Activated CD4-positive, alpha-beta T cell treated with anti-CD3 and anti-CD28 coated beads for 36 hours (primary cell): ENCODE data around the gene PGA5. TPM values are rescaled to one million over a fixed set of nuclear protein-coding genes. Genes with fewer than 3 reads are reported as not detected.
"Not testable (repeated sequence)": the region's sequence is repeated elsewhere in the genome, so short reads cannot be mapped to it uniquely, and the experiment has no call there.

Experiments used
- ATAC-seq: fragments of 200-7000 bp; cut with Tn5 transposase; one replicate; pipeline ENCODE4 v1.10.0; 2021; ENCODE audit warnings: mild to moderate bottlenecking, moderate library complexity
- CTCF ChIA-PET: fragments of 350-600 bp; sonication (Branson Sonifier 250); formaldehyde crosslinking; loops from one replicate; lab custom pipeline; 2021; ENCODE audit warnings: antibody characterized with exemption; lab: Charles Lee
- POLR2A ChIA-PET: fragments of 350-600 bp; sonication (Branson Sonifier 250); formaldehyde crosslinking; loops from one replicate; lab custom pipeline; 2021; ENCODE audit warnings: antibody characterized with exemption, inconsistent platforms; lab: Charles Lee
- DNase-seq: peaks from one replicate; pipeline ENCODE4 v3.0.0-alpha.2; 2020
- H3K27ac Mint-ChIP-seq: one replicate; pipeline ENCODE4 v1.8.0; 2021; ENCODE audit warnings: mixed read lengths
- H3K27me3 Mint-ChIP-seq: one replicate; pipeline ENCODE4 v1.8.0; 2021; ENCODE audit warnings: mixed read lengths
- H3K36me3 Mint-ChIP-seq: one replicate; pipeline ENCODE4 v1.8.0; 2021; ENCODE audit warnings: low read depth, mixed read lengths
- H3K4me1 Mint-ChIP-seq: one replicate; pipeline ENCODE4 v1.8.0; 2021; ENCODE audit warnings: mixed read lengths
- H3K4me3 Mint-ChIP-seq: one replicate; pipeline ENCODE4 v1.8.0; 2021; ENCODE audit warnings: mild to moderate bottlenecking, moderate library complexity, mixed read lengths
- H3K9me3 Mint-ChIP-seq: one replicate; pipeline ENCODE4 v1.8.0; 2021; ENCODE audit warnings: low read depth, mixed read lengths
- intact Hi-C, 2 experiments: fragments of 100-400 bp; cut with DNase I in 1 of 2; cut with micrococcal nuclease in 1 of 2; formaldehyde crosslinking; loops; one replicate each; pipeline versions ENCODE4 v1.14.2 to v1.15.1; 2022 to 2024; cut with DNase I, micrococcal nuclease
- total RNA-seq, 2 experiments: library from RNA; stranded (reverse); gene quantifications; one replicate each; pipeline ENCODE4 v1.2.3, GENCODE V29; 2021

PGA5 gene
- total RNA-seq, 2 experiments from 2014 or later, result not detected

DNA sequence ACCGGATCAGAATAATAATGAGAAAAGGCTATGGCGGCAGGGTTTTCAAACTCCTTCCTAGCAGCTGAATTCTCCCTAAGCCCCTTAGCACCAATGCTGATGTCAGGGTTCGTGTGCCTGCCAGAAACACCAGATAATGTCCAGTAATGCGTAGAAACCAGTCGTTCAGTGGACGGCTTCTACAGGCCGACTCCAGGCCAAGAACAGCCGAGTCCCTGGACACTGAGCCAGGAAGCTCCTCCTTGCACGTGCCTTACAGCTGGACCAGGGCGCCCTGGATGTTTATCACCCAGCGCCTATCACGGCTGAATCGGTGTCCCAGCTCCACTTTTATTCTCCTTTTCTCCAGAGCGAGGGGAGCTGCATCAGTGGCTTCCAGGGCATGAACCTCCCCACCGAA lies 9.9 kb upstream of the PGA5 start:
- H3K27me3 Mint-ChIP-seq, DNase-seq, H3K4me3 Mint-ChIP-seq, H3K36me3 Mint-ChIP-seq, H3K4me1 Mint-ChIP-seq, H3K9me3 Mint-ChIP-seq, ATAC-seq, H3K27ac Mint-ChIP-seq, POLR2A ChIA-PET, intact Hi-C loops, CTCF ChIA-PET: not testable (repeated sequence)

- H3K9me3 Mint-ChIP-seq, H3K4me1 Mint-ChIP-seq, H3K4me3 Mint-ChIP-seq, H3K27me3 Mint-ChIP-seq, POLR2A ChIA-PET, ATAC-seq, intact Hi-C loops, H3K27ac Mint-ChIP-seq, DNase-seq, CTCF ChIA-PET, H3K36me3 Mint-ChIP-seq: not testable (repeated sequence)
Observed at GRCh38 chr11:61231585-61231984, 9.4 kb upstream of the PGA5 start.

DNA sequence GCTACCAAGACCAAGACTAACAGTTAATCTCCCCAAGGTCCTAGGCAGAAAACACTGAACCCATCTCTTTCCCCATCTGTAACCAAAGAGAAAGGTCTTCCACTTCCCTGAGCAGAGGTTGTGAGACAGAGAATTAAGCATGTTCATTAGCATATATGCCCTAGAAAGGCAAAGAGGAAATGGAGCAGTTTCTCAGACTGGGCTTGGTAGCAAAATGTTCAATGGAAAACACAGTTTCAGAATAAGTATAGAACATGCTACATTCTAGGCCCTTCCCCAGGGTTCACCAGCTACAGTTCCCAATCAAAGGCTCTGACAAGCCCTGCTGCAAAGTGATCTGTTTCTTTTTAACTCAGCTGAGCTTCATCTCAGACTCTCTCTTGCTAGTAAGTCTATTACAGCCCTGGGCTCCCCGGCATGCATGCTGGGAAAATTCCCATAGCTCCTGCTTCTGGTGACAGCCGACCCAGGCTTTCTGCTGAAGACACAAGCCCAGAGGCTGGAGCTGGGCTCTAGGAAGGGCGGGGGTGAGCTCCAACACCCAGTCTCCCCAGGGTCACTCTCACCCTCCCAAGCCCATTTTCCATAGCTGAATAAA lies 8.3 kb upstream of the PGA5 start:
- POLR2A ChIA-PET, result not testable (repeated sequence)

GRCh38 chr11:61237130-61237529 lies 3.8 kb upstream of the PGA5 start:
- H3K36me3 Mint-ChIP-seq, POLR2A ChIA-PET, H3K4me3 Mint-ChIP-seq, CTCF ChIA-PET, H3K27ac Mint-ChIP-seq, H3K27me3 Mint-ChIP-seq, H3K9me3 Mint-ChIP-seq, H3K4me1 Mint-ChIP-seq, DNase-seq, intact Hi-C loops: not testable (repeated sequence)
- peak; percentile 49 for ATAC-seq

More for the DNA sequence above, 8.3 kb upstream of the PGA5 start:
- H3K4me3 Mint-ChIP-seq, CTCF ChIA-PET, H3K4me1 Mint-ChIP-seq, intact Hi-C loops, H3K36me3 Mint-ChIP-seq, H3K9me3 Mint-ChIP-seq, H3K27me3 Mint-ChIP-seq, H3K27ac Mint-ChIP-seq, DNase-seq: not testable (repeated sequence)
- ATAC-seq, result peak; percentile 34

- CTCF ChIA-PET, ATAC-seq, H3K36me3 Mint-ChIP-seq, DNase-seq, intact Hi-C loops, H3K27me3 Mint-ChIP-seq, H3K27ac Mint-ChIP-seq, H3K4me1 Mint-ChIP-seq, H3K4me3 Mint-ChIP-seq, H3K9me3 Mint-ChIP-seq, POLR2A ChIA-PET: not testable (repeated sequence)
Observed at GRCh38 chr11:61240288-61240687, 687 bp upstream of the PGA5 start.

GRCh38 chr11:61241526-61241925 lies 551 bp downstream of the PGA5 start:
- H3K36me3 Mint-ChIP-seq, H3K9me3 Mint-ChIP-seq, ATAC-seq, CTCF ChIA-PET, H3K4me3 Mint-ChIP-seq, H3K27ac Mint-ChIP-seq, DNase-seq, H3K27me3 Mint-ChIP-seq, POLR2A ChIA-PET, H3K4me1 Mint-ChIP-seq, intact Hi-C loops: not testable (repeated sequence)

DNA sequence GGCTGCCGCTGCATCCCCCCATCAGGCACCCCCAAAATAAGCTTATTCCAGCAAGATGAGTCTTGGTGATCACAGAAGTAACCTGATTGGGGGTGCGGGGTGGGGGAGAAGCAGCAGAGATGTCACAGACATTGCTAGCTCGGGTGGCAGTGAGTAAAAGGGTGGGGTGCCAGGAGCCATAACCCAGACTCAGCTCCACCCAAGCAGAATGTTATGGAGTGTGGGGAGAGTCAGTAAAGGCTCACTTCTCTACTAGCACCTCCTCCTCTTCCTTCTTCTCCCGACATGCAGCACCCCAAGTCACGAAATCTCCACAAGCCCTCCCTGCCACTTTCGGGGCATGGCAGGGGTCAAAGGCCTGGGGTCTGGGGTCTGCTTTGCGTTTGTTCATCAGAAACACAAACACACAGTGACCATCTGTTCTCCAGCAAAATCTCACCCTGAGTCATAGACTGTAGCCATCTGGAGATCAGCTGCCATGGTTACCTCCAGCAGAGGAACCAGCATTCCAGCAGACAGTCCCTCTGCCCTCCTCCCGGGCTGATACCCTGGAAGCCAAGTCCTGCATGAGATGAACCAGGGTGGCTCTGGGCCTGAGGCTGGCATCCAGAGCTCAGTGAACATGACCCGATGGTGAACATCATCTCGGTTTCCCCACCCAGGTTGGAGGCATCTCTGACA lies 4.4 kb downstream of the PGA5 start:
- ATAC-seq, intact Hi-C loops, H3K36me3 Mint-ChIP-seq, H3K9me3 Mint-ChIP-seq, H3K27me3 Mint-ChIP-seq, DNase-seq, POLR2A ChIA-PET, H3K4me3 Mint-ChIP-seq, CTCF ChIA-PET, H3K4me1 Mint-ChIP-seq, H3K27ac Mint-ChIP-seq: not testable (repeated sequence)

GRCh38 chr11:61248071-61248470 lies 7.1 kb downstream of the PGA5 start:
- intact Hi-C loops, H3K27me3 Mint-ChIP-seq, H3K4me3 Mint-ChIP-seq, DNase-seq, ATAC-seq, POLR2A ChIA-PET, H3K36me3 Mint-ChIP-seq, H3K4me1 Mint-ChIP-seq, CTCF ChIA-PET, H3K27ac Mint-ChIP-seq, H3K9me3 Mint-ChIP-seq: not testable (repeated sequence)

- H3K4me3 Mint-ChIP-seq, intact Hi-C loops, POLR2A ChIA-PET, CTCF ChIA-PET, H3K27ac Mint-ChIP-seq, H3K4me1 Mint-ChIP-seq, H3K9me3 Mint-ChIP-seq, H3K36me3 Mint-ChIP-seq, ATAC-seq, H3K27me3 Mint-ChIP-seq, DNase-seq: not testable (repeated sequence)
Observed at GRCh38 chr11:61249201-61249600, 8.2 kb downstream of the PGA5 start.

- H3K4me1 Mint-ChIP-seq, POLR2A ChIA-PET, H3K27ac Mint-ChIP-seq, ATAC-seq, H3K9me3 Mint-ChIP-seq, H3K4me3 Mint-ChIP-seq, DNase-seq, H3K27me3 Mint-ChIP-seq, H3K36me3 Mint-ChIP-seq: not testable (repeated sequence)
- intact Hi-C loops, result loop anchor here in 1 of 2 experiments (10.0 kb wide), 1 partner anchor 296 kb away; the partner anchor contains the start of gene SLC15A3
- CTCF ChIA-PET, result interaction anchor here (0.6 to 4.2 kb wide), 3 partner anchors 43 to 178 kb away, joined by 3 to 47 read pairs (median 6); no protein-coding TSS in a partner anchor
Observed at GRCh38 chr11:61250796-61251765, 10.1 kb downstream of the PGA5 start.

DNA sequence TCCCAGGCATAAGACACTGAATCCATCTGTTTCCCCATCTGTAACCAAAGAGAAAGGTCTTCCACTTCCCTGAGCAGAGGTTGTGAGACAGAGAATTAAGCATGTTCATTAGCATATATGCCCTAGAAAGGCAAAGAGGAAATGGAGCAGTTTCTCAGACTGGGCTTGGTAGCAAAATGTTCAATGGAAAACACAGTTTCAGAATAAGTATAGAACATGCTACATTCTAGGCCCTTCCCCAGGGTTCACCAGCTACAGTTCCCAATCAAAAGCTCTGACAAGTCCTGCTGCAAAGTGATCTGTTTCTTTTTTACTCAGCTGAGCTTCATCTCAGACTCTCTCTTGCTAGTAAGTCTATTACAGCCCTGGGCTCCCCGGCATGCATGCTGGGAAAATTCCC lies 11.4 kb downstream of the PGA5 start:
- DNase-seq, POLR2A ChIA-PET, H3K27me3 Mint-ChIP-seq, H3K9me3 Mint-ChIP-seq, H3K4me1 Mint-ChIP-seq, H3K36me3 Mint-ChIP-seq, H3K27ac Mint-ChIP-seq, ATAC-seq, H3K4me3 Mint-ChIP-seq: not testable (repeated sequence)
- intact Hi-C loops, result loop anchor here in 1 of 2 experiments (10.0 kb wide), 1 partner anchor 298 kb away; the partner anchor contains the start of gene SLC15A3
- CTCF ChIA-PET, result interaction anchor here (1.5 to 4.2 kb wide), 2 partner anchors 42 to 133 kb away, joined by 6 to 47 read pairs; no protein-coding TSS in a partner anchor
